Sigmoid colon (tissue), 3 donors: ENCODE measurements around the gene CDH1.

Source experiments
- CTCF ChIP-seq, 4 experiments: fragments of 450-650 bp in 3 of 4; fragments of 200-600 bp in 1 of 4; IDR thresholded peaks; one replicate each; pipeline ENCODE4 v1.5.1; 2016 to 2019; ENCODE audit warnings: antibody characterized with exemption in 4 of 4, mild to moderate bottlenecking in 3 of 4, moderate library complexity in 2 of 4
- POLR2A ChIP-seq, 2 donors: fragments of 450-650 bp; IDR thresholded peaks; one replicate each; pipeline ENCODE4 v1.6.1; 2016; ENCODE audit warnings: antibody characterized with exemption in 2 of 2, mild to moderate bottlenecking in 2 of 2, moderate library complexity in 2 of 2

- no peak for TF ChIP-seq CTCF (IDR thresholded peaks at IDR 0.05)
- no peak for TF ChIP-seq POLR2A (IDR thresholded peaks at IDR 0.05)
Observed at GRCh38 chr16:68772871-68773270, 35.8 kb downstream of the CDH1 start.
